Measurements from ENCODE around the gene COG2. TPM values are rescaled to one million over a fixed set of nuclear protein-coding genes. Genes with fewer than 3 reads are reported as not detected.

COG2 gene
- total RNA-seq, 1 donor from 2014 or later: 34.0 TPM

DNA sequence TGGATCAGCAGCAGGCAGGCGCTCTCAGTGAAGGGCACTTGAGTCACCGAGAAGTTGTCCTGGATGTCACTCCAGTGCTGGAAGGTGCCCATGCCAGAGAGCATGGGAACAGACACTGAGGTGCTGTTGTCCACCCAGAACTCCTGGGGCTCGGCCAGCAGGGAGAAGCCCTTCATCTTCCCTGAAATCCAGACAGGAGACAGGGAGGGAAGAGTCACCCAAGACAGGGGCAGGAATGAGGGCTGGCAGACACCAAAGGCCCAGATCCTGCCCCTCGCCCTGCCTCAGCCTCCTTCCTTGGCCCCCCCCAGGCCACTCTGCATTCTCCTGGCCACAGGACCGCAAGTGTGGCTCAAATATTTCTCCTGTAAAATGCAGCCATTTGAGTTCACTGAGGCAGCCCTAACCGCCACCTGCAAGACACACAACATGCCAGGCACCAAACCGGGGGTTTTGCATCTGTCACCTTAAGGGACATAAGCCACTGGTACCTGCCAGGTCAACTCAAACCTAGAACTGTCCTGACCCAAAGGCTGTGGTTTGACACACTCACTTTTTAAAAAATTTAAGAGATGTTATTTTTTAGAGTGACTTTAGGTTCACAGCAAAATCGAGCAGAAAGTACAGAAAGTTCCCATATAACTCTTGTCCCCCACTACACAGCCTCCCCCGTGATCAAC is 63.9 kb downstream of the COG2 start:
- Mint-ChIP-seq H3K36me3 (no peaks in the 10 kb centered on the region), H3K9me3 (no peaks in the 10 kb centered on the region), H3K4me3 (no peak overlapping the region), H3K27ac (no peak overlapping the region), H3K27me3 (peaks cover 3% of the 10 kb centered on the region), H3K4me1 (ENCODE audit: unreplicated experiment) (peaks cover 22% of the 10 kb centered on the region)
- DNase-seq (ENCODE audit: extremely low spot score, unreplicated experiment): no peak
- TF ChIP-seq, protein P1, sequence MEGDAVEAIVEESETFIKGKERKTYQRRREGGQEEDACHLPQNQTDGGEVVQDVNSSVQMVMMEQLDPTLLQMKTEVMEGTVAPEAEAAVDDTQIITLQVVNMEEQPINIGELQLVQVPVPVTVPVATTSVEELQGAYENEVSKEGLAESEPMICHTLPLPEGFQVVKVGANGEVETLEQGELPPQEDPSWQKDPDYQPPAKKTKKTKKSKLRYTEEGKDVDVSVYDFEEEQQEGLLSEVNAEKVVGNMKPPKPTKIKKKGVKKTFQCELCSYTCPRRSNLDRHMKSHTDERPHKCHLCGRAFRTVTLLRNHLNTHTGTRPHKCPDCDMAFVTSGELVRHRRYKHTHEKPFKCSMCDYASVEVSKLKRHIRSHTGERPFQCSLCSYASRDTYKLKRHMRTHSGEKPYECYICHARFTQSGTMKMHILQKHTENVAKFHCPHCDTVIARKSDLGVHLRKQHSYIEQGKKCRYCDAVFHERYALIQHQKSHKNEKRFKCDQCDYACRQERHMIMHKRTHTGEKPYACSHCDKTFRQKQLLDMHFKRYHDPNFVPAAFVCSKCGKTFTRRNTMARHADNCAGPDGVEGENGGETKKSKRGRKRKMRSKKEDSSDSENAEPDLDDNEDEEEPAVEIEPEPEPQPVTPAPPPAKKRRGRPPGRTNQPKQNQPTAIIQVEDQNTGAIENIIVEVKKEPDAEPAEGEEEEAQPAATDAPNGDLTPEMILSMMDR (conservative IDR thresholded peaks at IDR 0.05): no peak

DNA sequence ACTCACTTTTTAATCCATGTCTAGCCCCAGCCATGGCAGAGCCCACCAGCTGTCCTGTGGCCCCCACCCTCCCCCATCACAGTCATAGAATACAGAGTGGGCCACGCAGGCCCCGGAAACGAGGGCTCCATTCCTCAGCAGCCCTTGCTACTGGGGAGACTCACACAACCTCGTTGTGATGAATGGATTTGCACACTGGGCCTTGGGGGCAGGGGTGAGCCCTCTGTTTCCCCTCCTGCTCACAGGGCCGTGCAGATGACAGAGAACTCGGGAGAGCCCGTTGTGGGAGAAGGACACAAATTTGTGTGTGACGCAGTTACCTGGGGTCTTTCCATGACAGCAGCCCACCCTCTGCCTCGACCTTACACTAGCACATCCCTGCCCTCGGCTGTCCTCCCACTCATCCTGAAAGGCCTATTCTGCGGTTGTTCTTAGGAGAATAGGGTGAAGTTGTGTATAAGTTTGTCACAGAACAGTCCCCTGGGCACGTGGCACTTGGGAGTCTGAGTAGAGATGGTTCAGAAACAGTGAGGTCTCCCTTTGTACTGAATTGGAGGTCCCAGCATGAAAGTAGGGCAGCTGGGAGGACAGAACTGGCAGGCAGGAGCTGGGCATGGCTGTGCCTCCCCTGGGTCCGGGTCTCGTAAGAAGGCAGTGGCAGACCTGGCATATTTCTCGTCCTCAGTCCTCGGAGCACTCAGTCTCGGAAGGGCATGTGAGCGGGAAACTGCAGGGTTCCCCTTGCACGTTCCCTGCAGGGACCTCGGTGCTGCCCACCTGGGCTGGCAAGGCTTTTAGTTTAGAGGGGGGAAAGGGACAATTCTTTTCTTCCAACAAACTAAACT is 64.8 kb downstream of the COG2 start:
- Mint-ChIP-seq H3K36me3 (no peaks in the 10 kb centered on the region), H3K9me3 (no peaks in the 10 kb centered on the region), H3K27me3 (peaks cover 3% of the 10 kb centered on the region), H3K27ac (no peak overlapping the region), H3K4me3 (no peak overlapping the region), H3K4me1 (ENCODE audit: unreplicated experiment) (peaks cover 22% of the 10 kb centered on the region)
- DNase-seq (ENCODE audit: extremely low spot score, unreplicated experiment): no peak
- TF ChIP-seq, protein P1 (conservative IDR thresholded peaks at IDR 0.05): no peak

DNA sequence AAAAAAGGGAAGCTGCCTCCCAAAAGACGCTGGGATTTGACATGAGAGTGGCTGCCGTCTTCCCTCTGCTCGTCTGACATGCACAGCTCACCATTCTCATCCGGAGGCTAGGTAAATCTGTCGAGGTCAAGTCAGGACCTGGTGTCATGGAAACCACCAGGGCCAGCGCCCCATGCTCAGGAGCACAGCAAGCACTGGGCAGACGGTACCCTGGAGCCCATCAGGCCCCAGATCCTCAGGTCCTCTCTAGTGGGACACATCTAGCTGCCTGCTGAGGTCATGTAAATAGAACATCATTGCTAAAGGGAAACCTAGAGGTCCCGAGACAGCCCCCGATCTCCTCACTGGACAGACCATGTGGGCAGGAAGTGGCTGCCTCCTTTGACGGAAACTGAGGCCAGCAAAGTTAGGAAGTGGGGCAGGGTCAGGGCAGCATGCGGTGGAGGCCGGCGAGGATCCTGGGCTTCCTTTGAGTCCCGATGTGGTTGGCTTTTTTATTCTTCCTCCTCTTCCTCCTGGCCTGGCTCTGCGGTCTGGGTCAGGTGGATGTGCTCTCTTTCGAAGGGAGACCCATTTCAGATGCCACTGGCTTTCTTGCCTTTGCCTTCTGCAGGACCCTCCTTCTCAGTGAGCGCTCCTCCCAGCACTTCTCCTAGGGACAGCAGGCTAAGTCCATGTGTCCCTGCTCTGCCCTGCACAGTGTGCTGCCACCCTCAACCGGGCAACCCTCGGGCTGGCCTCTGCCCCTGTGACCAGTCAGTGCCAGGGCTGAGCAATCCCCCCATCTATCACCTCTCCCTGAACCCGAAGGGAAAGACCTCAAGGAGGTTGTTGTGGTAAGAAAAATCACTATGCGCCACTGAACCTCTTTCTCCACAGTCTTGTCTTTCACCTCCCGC is 65.7 kb downstream of the COG2 start:
- no peak for DNase-seq (ENCODE audit: extremely low spot score, unreplicated experiment)
- H3K4me1 Mint-ChIP-seq (ENCODE audit: unreplicated experiment): peaks cover 17% of the 10 kb centered on the region

DNA sequence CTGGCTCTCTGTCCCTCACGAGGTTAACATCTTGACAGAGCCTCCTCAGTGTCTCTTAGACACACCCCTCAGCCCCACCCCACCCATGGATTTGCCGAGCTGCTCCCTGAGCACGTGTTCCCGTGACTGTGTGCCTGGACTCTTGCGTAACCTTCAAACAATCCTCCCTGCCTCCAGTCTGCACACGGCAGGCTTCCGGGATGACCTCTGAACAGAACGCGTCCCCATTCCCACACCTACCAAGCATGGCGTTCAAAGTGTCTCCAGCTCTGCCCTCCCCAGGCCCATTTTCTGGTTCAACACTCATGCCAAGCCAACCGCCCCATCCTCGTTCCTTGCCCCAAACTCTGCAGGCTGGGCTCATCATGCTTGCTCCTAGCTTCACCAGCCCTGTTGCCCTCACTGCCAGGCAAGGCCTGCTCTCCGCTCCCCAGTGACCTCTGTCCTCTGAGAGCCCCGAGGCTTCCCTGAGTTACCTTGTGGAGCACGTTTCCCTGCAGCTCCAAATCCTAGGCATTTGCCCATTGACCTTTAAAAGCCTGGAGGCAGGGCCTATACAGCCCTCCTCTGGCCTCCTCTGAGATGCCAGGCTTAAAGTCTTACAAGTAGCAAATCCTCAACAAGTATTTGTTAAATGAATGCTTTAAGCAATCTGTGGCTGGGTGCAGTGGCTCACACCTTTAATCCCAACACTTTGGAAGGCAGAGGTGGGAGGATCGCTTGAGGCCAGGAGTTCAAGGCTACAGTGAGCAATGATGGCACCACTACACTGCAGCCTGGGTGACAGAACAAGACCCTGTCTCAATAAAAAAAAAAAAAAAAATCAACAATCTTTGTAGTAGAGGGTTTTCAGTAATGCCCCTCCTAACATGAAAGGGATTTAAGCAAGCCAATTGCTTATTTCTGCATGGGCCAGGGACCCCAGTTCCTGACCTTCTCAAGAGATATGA is 66.6 kb downstream of the COG2 start:
- Mint-ChIP-seq H3K4me1 (ENCODE audit: unreplicated experiment) (peaks cover 22% of the 10 kb centered on the region), H3K4me3 (peak overlapping the region; percentile 24), H3K27ac (peak overlapping the region; percentile 52), H3K36me3 (no peaks in the 10 kb centered on the region), H3K27me3 (peaks cover 3% of the 10 kb centered on the region), H3K9me3 (no peaks in the 10 kb centered on the region)
- TF ChIP-seq, protein P1 (conservative IDR thresholded peaks at IDR 0.05): no peak
- no peak for DNase-seq (ENCODE audit: extremely low spot score, unreplicated experiment)

More for the DNA sequence above, 65.7 kb downstream of the COG2 start:
- Mint-ChIP-seq H3K9me3 (no peaks in the 10 kb centered on the region), H3K27me3 (peaks cover 3% of the 10 kb centered on the region), H3K4me3 (peak overlapping the region; percentile 24), H3K36me3 (no peaks in the 10 kb centered on the region), H3K27ac (peak overlapping the region; percentile 52)
- TF ChIP-seq, protein P1 (conservative IDR thresholded peaks at IDR 0.05): no peak

Data from type B pancreatic cell (in vitro differentiated cells).